ENCODE results near the gene STK25.

DNA sequence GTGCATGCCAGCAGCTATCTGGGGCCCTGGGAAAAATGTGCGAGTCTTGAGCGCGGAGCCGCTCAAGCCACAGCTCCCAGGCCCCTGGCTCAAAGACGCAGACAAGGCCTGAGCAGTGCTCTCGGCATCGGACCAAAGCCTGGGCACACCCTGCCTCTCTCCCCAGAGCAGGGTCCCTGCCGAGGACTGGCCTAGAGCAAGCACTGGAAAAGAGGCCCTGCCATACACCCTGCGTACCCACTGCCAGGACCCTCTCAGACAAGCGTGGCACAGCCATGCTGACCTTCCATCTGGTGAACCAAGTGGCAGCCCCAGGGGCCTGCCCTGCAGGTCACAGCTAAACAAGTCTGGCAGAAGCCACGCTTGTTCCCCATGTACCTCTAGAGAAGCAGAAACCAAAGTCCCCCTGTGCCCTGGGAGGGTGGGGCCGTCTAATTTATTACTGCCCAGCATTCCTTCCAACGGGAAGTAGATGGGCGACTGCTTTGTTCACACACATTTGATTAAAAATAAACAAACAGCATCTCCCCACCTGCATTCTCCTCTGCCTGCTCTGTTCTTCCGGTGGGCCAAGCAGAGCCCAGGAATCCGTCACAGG is 14.0 kb downstream of the STK25 start:
- TF ChIP-seq, protein P1, sequence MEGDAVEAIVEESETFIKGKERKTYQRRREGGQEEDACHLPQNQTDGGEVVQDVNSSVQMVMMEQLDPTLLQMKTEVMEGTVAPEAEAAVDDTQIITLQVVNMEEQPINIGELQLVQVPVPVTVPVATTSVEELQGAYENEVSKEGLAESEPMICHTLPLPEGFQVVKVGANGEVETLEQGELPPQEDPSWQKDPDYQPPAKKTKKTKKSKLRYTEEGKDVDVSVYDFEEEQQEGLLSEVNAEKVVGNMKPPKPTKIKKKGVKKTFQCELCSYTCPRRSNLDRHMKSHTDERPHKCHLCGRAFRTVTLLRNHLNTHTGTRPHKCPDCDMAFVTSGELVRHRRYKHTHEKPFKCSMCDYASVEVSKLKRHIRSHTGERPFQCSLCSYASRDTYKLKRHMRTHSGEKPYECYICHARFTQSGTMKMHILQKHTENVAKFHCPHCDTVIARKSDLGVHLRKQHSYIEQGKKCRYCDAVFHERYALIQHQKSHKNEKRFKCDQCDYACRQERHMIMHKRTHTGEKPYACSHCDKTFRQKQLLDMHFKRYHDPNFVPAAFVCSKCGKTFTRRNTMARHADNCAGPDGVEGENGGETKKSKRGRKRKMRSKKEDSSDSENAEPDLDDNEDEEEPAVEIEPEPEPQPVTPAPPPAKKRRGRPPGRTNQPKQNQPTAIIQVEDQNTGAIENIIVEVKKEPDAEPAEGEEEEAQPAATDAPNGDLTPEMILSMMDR (IDR thresholded peaks at IDR 0.05 in 4 of 5, conservative IDR thresholded peaks at IDR 0.05 in 1 of 5), result no peak
- no peak for TF ChIP-seq POLR2A (IDR thresholded peaks at IDR 0.05)
